IPS DF 19.7 (cell line): ENCODE data around the gene ADAMTS9.

Source experiments
- DNase-seq: peaks from one replicate; pipeline ENCODE4 v3.0.0-alpha.2; 2013; ENCODE audit warnings: low read depth, low spot score

The ADAMTS9 gene

GRCh38 chr3:64687781-64688604 lies at the start of gene ADAMTS9:
ADAMTS9 (minus strand) TSS chr3:64688000; CDS start chr3:64687657, 343 bp downstream.
- no peak for DNase-seq

- DNase-seq: no peak
Measured at GRCh38 chr3:64732576-64732975, 44.8 kb upstream of the ADAMTS9 start.

GRCh38 chr3:64730681-64731080 lies 42.9 kb upstream of the ADAMTS9 start:
- DNase-seq: no peak

- no peak for DNase-seq
Measured at GRCh38 chr3:64728994-64729393, 41.2 kb upstream of the ADAMTS9 start.

GRCh38 chr3:64728428-64728827 lies 40.6 kb upstream of the ADAMTS9 start:
- DNase-seq: no peak

GRCh38 chr3:64726414-64727090 lies 38.8 kb upstream of the ADAMTS9 start:
- no peak for DNase-seq

- DNase-seq: no peak
Measured at GRCh38 chr3:64718976-64719375, 31.2 kb upstream of the ADAMTS9 start.

GRCh38 chr3:64717872-64718613 lies 30.2 kb upstream of the ADAMTS9 start:
- no peak for DNase-seq

GRCh38 chr3:64717411-64717810 lies 29.6 kb upstream of the ADAMTS9 start:
- DNase-seq: no peak

- no peak for DNase-seq
Measured at GRCh38 chr3:64716110-64716710, 28.4 kb upstream of the ADAMTS9 start.

GRCh38 chr3:64715211-64715982 lies 27.6 kb upstream of the ADAMTS9 start:
- no peak for DNase-seq

GRCh38 chr3:64708456-64708855 lies 20.7 kb upstream of the ADAMTS9 start:
- no peak for DNase-seq

GRCh38 chr3:64705946-64706345 lies 18.1 kb upstream of the ADAMTS9 start:
- no peak for DNase-seq

- DNase-seq: no peak
Measured at GRCh38 chr3:64696896-64697295, 9.1 kb upstream of the ADAMTS9 start.

GRCh38 chr3:64694114-64694513 lies 6.3 kb upstream of the ADAMTS9 start:
- DNase-seq: no peak

GRCh38 chr3:64693031-64693430 lies 5.2 kb upstream of the ADAMTS9 start:
- no peak for DNase-seq

GRCh38 chr3:64691051-64691450 lies 3.3 kb upstream of the ADAMTS9 start:
- no peak for DNase-seq

GRCh38 chr3:64687086-64687780 lies 567 bp downstream of the ADAMTS9 start:
- no peak for DNase-seq

- no peak for DNase-seq
Measured at GRCh38 chr3:64686446-64686908, 1.3 kb downstream of the ADAMTS9 start.

- no peak for DNase-seq
Measured at GRCh38 chr3:64685800-64686445, 1.9 kb downstream of the ADAMTS9 start.
